ENCODE data around the gene PNPLA2.

GRCh38 chr11:831118-831864 lies 12.6 kb downstream of the PNPLA2 start:
- no peak for TF ChIP-seq CTCF (IDR thresholded peaks at IDR 0.05)
- no peak for TF ChIP-seq ZNF138 (CRISPR knock-in tag; conservative IDR thresholded peaks at IDR 0.05)
- TF ChIP-seq TCF7 (CRISPR knock-in tag; IDR thresholded peaks at IDR 0.05; ENCODE audit: low read depth), result no peak
- no peak for TF ChIP-seq MAX (CRISPR knock-in tag; IDR thresholded peaks at IDR 0.05)
- no peak for TF ChIP-seq NR1H2 (CRISPR knock-in tag; IDR thresholded peaks at IDR 0.05)
- TF ChIP-seq ATF3 (CRISPR knock-in tag; conservative IDR thresholded peaks at IDR 0.05), result no peak
- no peak for TF ChIP-seq FOXJ3 (CRISPR knock-in tag; IDR thresholded peaks at IDR 0.05; ENCODE audit: borderline replicate concordance)
